Measurements from ENCODE around the gene PLPP7. TPM values are rescaled to one million over a fixed set of nuclear protein-coding genes. Genes with fewer than 3 reads are reported as not detected.

PLPP7 gene
- total RNA-seq, 2 experiments from 2014 or later: 0.15 TPM; not detected in 1

GRCh38 chr9:131292937-131293336 lies 3.4 kb downstream of the PLPP7 start:
- CTCF ChIA-PET: interaction anchor here (1.1 to 1.3 kb wide), 2 partner anchors 8 to 44 kb away, joined by 3 to 5 read pairs; no protein-coding TSS in a partner anchor
- POLR2A ChIA-PET: no interaction called here

- ChIA-PET POLR2A (no interaction called here), CTCF (interaction anchor here (1.2 kb wide), 1 partner anchor 40 kb away, joined by 4 read pairs; no protein-coding TSS in a partner anchor)
Measured at GRCh38 chr9:131296460-131296859, 6.9 kb downstream of the PLPP7 start.

GRCh38 chr9:131296906-131297500 lies 7.5 kb downstream of the PLPP7 start:
- CTCF ChIA-PET: interaction anchor here (0.6 to 1.2 kb wide), 2 partner anchors 39 to 158 kb away, joined by 3 to 4 read pairs; no protein-coding TSS in a partner anchor

GRCh38 chr9:131297903-131298302 lies 8.4 kb downstream of the PLPP7 start:
- CTCF ChIA-PET: interaction anchor here (1.2 kb wide), 1 partner anchor 38 kb away, joined by 4 read pairs; no protein-coding TSS in a partner anchor
- POLR2A ChIA-PET: no interaction called here

More at GRCh38 chr9:131296906-131297500, 7.5 kb downstream of the PLPP7 start:
- POLR2A ChIA-PET: no interaction called here

DNA sequence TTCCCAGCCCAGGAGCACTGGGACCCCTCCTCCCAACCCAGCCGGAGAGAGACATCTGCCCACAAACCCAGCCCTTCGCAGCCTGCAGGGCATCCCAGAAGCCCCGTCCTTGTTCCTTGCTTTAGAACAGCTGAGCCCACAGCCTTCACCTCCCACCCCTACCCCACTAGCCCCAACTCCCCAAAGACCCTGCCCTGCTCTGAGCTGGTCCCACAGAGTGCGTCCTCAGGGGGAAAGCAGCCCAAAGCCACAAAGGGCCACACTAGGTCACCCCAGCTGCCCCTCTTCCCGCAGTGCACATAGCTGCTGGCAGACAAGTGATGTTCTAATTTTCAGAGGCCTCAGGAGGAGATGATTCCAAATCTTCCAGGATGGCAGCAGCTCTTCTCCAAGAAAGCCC lies 8.8 kb downstream of the PLPP7 start:
- ChIA-PET POLR2A (no interaction called here), CTCF (no interaction called here)

DNA sequence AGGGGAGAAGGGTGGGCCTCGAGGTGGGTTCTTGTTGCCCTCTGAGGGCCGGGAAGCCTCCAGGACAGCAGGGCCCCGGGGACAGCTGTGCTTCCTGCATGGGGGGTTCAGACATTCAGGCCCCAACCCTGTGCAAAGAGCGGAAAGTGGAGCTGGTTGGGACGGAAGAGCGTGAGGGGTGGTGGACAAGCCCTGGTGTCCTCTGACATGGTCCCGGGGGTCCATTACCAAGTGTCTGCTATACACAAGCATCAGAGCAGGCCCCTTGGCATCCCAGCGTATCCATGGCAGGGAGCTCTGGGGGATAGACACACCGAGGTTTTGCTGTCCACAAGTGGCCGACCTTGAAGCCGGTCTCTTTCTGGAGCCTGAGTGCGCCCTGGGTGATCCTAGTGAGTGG lies 9.3 kb downstream of the PLPP7 start:
- ChIA-PET POLR2A (no interaction called here), CTCF (interaction anchor here (1.3 kb wide), 1 partner anchor 51 kb away, joined by 3 read pairs; no protein-coding TSS in a partner anchor)

- ChIA-PET CTCF (interaction anchor here (1.3 kb wide), 1 partner anchor 50 kb away, joined by 3 read pairs; no protein-coding TSS in a partner anchor), POLR2A (no interaction called here)
Measured at GRCh38 chr9:131299346-131299960, 9.9 kb downstream of the PLPP7 start.

DNA sequence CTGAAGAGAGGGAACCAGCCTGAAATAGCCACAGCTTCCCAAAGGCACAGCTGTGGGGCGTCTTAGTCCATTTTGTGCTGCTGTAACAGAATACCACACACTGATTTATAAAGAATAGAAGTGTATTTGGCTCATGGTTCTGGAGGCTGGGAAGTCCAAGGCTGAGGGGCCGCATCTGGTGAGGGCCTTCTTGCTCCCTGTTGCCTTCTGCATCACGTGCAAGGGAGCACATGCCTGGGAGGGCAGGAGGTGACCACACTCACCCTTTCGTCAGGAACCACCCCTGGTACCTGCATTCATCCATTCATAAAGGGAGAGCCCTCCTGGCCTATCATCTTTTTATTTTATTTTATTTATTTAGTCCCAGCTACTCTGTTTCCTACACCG lies 10.4 kb downstream of the PLPP7 start:
- POLR2A ChIA-PET: no interaction called here
- CTCF ChIA-PET: interaction anchor here (0.8 to 1.3 kb wide), 2 partner anchors 36 to 50 kb away, joined by 3 read pairs; no protein-coding TSS in a partner anchor

DNA sequence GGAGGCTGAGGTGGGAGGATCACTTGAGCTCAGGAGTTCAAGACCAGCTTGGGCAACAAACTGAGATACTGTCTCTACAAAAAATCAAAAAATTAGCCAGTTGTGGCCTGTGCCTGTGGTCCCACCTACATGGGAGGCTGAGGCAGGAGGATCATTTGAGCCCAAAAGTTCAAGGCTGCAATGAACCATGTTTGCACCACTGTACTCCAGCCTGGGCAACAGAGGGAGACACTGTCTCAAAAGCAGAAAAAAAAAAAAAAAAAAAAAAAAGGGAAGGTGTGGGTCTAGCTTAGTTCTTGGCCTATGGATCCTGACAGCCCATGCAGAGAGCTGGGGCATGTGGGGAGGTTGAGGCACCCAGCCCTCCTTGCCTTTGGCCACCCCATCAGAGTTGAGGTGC lies 10.9 kb downstream of the PLPP7 start:
- POLR2A ChIA-PET: no interaction called here
- CTCF ChIA-PET: interaction anchor here (0.6 to 0.8 kb wide), 3 partner anchors 11 to 127 kb away, joined by 3 to 4 read pairs (median 3); no protein-coding TSS in a partner anchor

DNA sequence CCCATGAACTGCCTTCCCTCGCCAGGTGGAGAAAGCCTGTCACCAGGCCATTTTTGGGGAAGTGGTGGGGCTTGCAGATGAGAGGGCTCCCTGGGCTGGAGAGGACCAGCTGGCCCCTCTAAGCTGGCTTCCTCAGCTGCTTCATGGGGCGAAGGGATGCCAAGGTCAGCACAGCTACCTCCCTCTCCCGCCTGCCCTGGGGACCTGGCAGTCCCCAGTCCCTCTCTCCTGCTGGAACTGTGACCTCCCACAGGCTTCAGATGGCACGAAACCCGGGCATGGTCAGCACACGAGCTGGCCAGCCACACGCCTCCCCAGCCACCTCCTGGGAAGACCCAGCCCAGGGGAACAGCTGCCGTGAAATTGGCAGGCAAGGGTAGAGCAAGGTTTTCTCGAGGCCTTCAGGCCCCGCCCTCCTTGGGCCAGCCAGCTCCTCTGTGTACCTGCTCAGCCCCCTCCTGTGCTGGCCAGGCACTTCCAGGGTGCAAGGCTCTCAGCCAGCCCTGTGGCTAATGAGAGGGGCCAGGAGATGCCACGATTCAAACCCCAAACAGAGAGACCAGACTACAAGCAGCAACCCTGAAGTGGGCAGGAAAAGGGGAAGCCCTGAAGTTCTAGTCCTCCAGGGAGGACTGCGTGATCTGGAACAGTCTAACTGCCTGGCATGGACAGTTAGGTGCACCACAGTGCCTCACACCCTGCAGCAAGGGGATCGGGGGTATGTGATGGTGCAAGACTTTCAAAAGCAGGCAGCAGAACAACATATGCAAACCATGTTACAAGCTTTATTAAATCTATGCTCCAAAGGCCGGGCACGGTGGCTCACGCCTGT lies 12.9 kb downstream of the PLPP7 start:
- ChIA-PET CTCF (interaction anchor here (1.5 kb wide), 1 partner anchor 34 kb away, joined by 6 read pairs; no protein-coding TSS in a partner anchor), POLR2A (no interaction called here)

DNA sequence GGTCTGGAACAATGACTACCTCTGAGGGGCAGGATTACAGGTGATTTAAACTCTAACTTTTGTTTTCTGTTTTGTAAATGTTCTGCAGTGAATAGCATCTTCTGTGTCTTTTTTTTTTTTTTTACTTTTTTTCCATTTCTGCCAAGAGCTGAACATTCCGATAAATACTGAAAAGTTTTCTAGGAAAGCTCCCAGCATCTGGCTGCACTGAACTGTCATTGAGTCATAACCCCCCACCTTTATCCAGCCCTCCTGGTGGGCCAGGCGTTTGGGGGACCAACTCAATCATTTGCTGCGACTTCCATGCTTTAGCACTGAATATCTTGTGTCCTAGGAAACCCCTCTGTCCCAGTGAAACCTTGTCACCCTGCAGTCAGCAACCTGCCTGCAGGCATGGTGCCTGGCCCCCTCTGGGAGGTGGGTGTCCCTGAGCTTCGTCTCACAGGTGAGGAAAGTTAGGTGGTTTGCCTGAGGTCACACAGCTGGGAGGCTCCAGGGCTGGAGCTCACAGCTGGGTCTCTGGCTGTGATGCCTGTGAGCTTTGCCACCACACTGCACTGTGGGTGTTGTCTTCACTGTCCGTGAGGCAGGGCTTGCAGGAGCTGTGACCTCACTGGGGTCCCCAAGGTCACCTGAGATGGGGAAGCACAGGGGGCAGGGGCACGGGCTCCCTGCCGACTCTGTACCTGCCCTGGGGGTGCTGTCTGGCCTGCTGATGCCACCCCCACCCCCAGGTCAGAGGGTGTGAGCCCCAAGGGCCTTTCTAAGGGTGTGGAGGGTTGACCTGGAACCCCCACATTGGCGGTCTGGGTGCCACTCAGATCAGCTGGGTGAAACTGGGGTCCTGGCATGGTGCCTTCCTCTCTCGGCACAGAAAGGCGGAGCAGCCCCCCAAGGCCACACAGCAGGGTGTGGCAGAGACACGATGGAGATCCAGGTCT lies 14.1 kb downstream of the PLPP7 start:
- POLR2A ChIA-PET: no interaction called here
- CTCF ChIA-PET: interaction anchor here (0.9 kb wide), 1 partner anchor 33 kb away, joined by 4 read pairs; no protein-coding TSS in a partner anchor

DNA sequence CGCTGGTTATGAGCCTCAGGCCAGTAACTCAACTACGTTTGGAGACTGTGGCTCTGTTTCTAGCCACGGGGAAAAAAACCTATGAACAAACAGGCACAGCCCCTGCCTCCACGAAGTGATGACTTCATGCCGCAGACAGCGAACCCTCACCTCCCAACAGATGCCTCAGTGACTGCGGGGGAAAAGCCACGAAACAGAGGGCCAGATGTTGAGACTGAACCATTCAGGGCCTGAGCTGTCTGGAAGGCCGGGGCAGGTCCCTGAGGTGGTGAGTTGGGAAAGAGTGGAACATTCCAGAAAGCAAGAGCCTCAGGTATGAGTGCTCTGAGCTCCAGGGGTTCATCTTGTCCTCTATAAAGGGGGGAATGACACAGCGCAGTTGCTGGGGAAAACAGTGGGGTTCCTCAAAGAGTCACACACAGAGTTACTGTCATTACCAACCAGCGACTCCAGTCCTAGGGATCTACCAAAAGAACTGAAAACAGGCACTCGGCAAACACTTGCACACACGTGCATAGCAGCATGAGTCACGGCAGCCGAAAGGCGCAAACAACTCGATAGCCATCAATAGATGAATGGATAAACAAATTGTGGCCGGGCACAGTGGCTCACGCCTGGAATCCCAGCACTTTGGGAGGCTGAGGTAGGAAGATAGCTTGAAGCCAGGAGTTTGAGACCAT lies 15.3 kb downstream of the PLPP7 start:
- ChIA-PET POLR2A (no interaction called here), CTCF (no interaction called here)

GRCh38 chr9:131306397-131307004 lies 17.0 kb downstream of the PLPP7 start:
- ChIA-PET CTCF (no interaction called here), POLR2A (no interaction called here)

DNA sequence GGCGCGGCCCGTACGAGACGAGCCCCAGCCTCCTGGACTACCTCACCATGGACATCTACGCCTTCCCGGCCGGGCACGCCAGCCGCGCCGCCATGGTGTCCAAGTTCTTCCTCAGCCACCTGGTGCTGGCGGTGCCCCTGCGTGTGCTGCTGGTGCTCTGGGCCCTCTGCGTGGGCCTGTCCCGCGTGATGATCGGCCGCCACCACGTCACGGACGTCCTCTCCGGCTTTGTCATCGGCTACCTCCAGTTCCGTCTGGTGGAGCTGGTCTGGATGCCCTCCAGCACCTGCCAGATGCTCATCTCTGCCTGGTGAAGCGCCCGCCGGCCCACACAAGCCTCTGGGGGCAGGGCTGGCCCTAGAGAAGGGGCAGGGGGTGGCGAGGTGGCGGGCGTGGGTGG lies 18.5 kb downstream of the PLPP7 start:
- POLR2A ChIA-PET: no interaction called here
- CTCF ChIA-PET: interaction anchor here (0.6 kb wide), 1 partner anchor 26 kb away, joined by 6 read pairs; no protein-coding TSS in a partner anchor

DNA sequence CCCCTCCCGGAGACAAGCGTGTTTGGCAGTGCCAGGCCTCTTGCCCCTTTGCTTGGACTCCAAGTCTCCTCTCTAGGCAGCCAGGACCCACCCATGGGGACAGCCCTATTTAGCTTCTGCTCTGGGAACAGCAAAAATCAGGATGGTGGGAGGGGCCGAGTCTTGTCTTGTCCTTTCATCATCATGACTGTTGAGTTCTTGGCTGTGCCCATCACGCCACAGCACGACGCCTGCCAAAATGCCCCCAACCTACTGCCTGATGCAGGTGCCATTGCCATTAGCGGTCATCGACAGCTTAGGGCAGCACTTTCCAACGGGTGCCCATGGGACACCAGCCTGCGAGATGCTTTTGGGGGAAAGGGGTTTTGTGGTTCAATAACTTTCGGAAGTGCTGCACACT lies 18.9 kb downstream of the PLPP7 start:
- ChIA-PET CTCF (interaction anchor here (0.6 kb wide), 1 partner anchor 26 kb away, joined by 6 read pairs; no protein-coding TSS in a partner anchor), POLR2A (no interaction called here)

DNA sequence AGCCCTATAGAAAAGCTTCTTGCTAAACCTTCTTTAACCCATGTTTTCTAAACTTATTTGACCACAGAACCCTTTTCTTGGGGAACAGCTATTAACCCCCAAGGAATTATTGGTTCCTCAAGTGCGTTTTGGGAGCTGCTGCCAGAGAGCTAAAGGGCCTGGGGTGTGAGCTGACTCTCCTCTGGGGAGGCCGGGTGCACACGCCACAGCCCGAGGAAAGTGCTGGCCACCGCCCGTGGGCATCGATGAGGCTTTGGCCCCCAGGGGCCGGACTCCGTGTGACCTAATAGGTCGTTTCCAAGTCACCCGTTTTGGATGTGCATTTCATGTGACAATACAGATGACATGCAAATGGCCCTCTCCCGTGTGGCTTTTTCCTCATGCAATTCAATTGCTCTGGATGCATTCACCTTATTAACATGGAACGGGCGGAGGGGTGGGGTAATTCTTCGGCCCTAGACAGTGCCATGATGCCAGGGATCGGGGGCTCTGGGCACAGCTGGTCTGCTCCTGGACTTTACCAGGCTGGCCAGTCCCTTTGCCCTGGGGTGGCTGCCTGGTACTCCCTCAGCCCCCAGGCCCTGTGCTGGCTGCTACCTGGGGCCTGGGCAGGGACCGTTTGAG lies 19.5 kb downstream of the PLPP7 start:
- ChIA-PET CTCF (no interaction called here), POLR2A (no interaction called here)

- ChIA-PET POLR2A (interaction anchor here (0.5 kb wide), 1 partner anchor 188 kb away, joined by 3 read pairs; no protein-coding TSS in a partner anchor), CTCF (interaction anchor here (1.5 kb wide), 1 partner anchor 27 kb away, joined by 6 read pairs; no protein-coding TSS in a partner anchor)
Measured at GRCh38 chr9:131309530-131310276, 20.2 kb downstream of the PLPP7 start.
